Thyroid gland (tissue), 4 donors: ENCODE results near the gene DIP2B. TPM values are rescaled to one million over a fixed set of nuclear protein-coding genes. Genes with fewer than 3 reads are reported as not detected.

Source experiments
- DNase-seq, 2 donors: peaks; one replicate each; pipeline ENCODE4 v3.0.0-alpha.2; 2019
- H3K27ac ChIP-seq, 3 donors: fragments of 200-600 bp; sonication (generic); 1 replicate in 2 of 3; 2 replicates in 1 of 3; pipeline ENCODE4 v1.5.1; 2016 to 2019; ENCODE audit warnings: mild to moderate bottlenecking in 1 of 3, moderate library complexity in 1 of 3
- H3K27me3 ChIP-seq: fragments of 200-600 bp; sonication (generic); one replicate; pipeline ENCODE4 v1.5.1; 2019
- H3K36me3 ChIP-seq, 2 donors: fragments of 200-600 bp; sonication (generic); one replicate each; pipeline ENCODE4 v1.5.1; 2016 to 2019
- H3K4me1 ChIP-seq, 2 donors: fragments of 200-600 bp; sonication (generic); one replicate each; pipeline ENCODE4 v1.5.1; 2017 to 2019
- H3K4me3 ChIP-seq, 3 donors: fragments of 200-600 bp; sonication (generic); replicated peaks in 1 of 3; 1 replicate in 2 of 3; 2 replicates in 1 of 3; pipeline ENCODE4 v1.5.1; 2016; ENCODE audit warnings: mild to moderate bottlenecking in 1 of 3
- H3K9me3 ChIP-seq: fragments of 200-600 bp; sonication (generic); one replicate; pipeline ENCODE4 v1.5.1; 2017
- CTCF ChIP-seq, 6 experiments: fragments of 200-600 bp in 3 of 6; fragments of 450-650 bp in 3 of 6; sonication (generic) in 3 of 6; IDR thresholded peaks; one replicate each; pipeline ENCODE4 v1.5.1; 2016 to 2019; ENCODE audit warnings: antibody characterized with exemption in 6 of 6, mild to moderate bottlenecking in 2 of 6, inconsistent platforms in 1 of 6, moderate library complexity in 1 of 6
- POLR2A ChIP-seq, 2 donors: fragments of 450-650 bp; IDR thresholded peaks; one replicate each; pipeline ENCODE4 v1.6.1; 2017; ENCODE audit warnings: antibody characterized with exemption in 2 of 2, mild to moderate bottlenecking in 2 of 2, moderate library complexity in 1 of 2
- WGBS, 2 donors: methylation state at CpG; one replicate each; pipeline ENCODE4 v1.1.5; 2017; 5-methylcytosine and 5-hydroxymethylcytosine counted together
- intact Hi-C: fragments of 100-400 bp; cut with DNase I; formaldehyde crosslinking; loops from one replicate; pipeline ENCODE4 v1.15.1; 2023
- total RNA-seq, 4 donors: library from RNA; depleted of rRNA; stranded (reverse); fragments of >200 nt; gene quantifications; one replicate each; pipeline ENCODE4 v1.2.3, GENCODE V29; 2016

The DIP2B gene
- total RNA-seq, 4 donors from 2014 or later = 27.7 to 45.7 (median 32.4) TPM

GRCh38 chr12:50606675-50607375 is 102.0 kb downstream of the DIP2B start:
- TF ChIP-seq CTCF (IDR thresholded peaks at IDR 0.05) = no peak
- no peak for TF ChIP-seq POLR2A (IDR thresholded peaks at IDR 0.05)
- peaks cover 17 to 28% of the 10 kb centered on the region in 2 donors for H3K4me1 ChIP-seq
- no peak overlapping the region for H3K27ac ChIP-seq
- intact Hi-C loops = no loop called here
- H3K9me3 ChIP-seq = no peaks in the 10 kb centered on the region
- H3K27me3 ChIP-seq = no peaks in the 10 kb centered on the region
- no peak overlapping the region for H3K4me3 ChIP-seq
- no peaks in the 10 kb centered on the region for H3K36me3 ChIP-seq
- 63 to 74% methylated on average over 5 of the region's 5 CpGs for WGBS, 2 donors
- no peak for DNase-seq

GRCh38 chr12:50609292-50609874 is 104.6 kb downstream of the DIP2B start:
- Histone ChIP-seq H3K4me1 (peaks cover 7 to 18% of the 10 kb centered on the region in 2 donors), H3K9me3 (no peaks in the 10 kb centered on the region), H3K27me3 (no peaks in the 10 kb centered on the region), H3K36me3 (no peaks in the 10 kb centered on the region), H3K4me3 (no peak overlapping the region), H3K27ac (no peak overlapping the region)
- intact Hi-C loops = no loop called here
- no peak for DNase-seq
- 86 to 96% methylated on average over 3 of the region's 3 CpGs for WGBS, 2 donors
- TF ChIP-seq POLR2A (IDR thresholded peaks at IDR 0.05) (no peak), CTCF (IDR thresholded peaks at IDR 0.05) (no peak)

DNA sequence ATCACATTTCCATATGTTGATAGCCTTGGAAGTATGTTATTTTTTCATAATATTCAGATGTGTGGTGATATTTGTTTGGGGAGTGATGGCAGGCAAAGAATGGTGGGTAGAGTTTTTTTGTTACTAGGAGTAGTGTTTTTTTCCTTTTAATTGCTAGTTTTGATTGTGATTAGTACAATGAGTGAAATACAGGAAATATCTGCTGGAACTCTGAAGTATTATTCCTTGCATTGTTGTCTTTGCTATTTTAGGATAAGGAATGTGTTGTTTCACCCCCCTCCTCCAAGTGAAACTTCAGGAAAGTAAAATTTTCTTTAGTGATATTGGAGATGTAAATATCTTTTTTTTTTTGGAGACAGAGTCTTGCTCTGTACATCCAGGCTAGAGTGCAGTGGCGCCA is 105.4 kb downstream of the DIP2B start:
- TF ChIP-seq CTCF (IDR thresholded peaks at IDR 0.05) (no peak), POLR2A (IDR thresholded peaks at IDR 0.05) (no peak)
- H3K27me3 ChIP-seq = no peaks in the 10 kb centered on the region
- intact Hi-C loops = no loop called here
- no peak overlapping the region for H3K4me3 ChIP-seq
- H3K27ac ChIP-seq = no peak overlapping the region
- DNase-seq = no peak
- peaks cover 7 to 18% of the 10 kb centered on the region in 2 donors for H3K4me1 ChIP-seq
- WGBS, 2 donors = 90 to 91% methylated on average over 1 of the region's 1 CpG
- H3K36me3 ChIP-seq = no peaks in the 10 kb centered on the region
- no peaks in the 10 kb centered on the region for H3K9me3 ChIP-seq

DNA sequence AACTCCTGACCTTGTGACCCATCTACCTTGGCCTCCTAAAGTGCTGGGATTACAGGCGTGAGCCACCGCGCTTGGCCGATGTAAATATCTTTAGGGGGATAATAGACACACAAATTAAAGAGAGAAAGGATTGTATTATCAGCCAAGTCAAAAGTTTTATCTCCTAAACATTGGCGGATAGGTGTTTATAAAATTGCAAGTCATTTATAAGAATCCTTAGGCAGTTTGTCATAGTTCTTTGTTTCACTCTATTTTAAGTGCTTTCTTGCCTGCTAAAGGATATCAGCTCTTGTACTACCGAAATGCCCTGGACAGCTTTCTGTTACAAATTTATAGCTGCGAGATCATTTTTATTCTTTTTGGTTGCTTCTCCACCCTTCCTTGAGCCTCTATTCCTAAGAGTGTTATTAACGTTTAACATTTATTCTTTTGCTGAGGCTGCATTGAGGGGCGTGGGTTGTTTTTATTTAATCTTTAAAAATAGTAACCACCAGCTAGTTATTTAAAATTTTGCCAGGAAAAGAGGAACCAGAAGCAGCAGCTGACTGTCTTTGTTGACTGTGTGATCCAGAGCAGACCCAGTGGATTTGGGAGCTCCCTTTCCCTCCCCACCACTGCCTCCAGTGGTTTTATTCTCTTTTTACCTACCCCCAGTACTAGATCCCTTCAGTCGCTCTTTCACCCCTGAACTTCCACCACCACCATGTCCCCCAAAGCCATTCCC is 106.4 kb downstream of the DIP2B start:
- H3K4me3 ChIP-seq = no peak overlapping the region
- 77 to 83% methylated on average over 10 of the region's 10 CpGs for WGBS, 2 donors

More for the DNA sequence above, 106.4 kb downstream of the DIP2B start:
- no peaks in the 10 kb centered on the region for H3K36me3 ChIP-seq
- no peaks in the 10 kb centered on the region for H3K27me3 ChIP-seq
- no peak for TF ChIP-seq POLR2A (IDR thresholded peaks at IDR 0.05)
- TF ChIP-seq CTCF (IDR thresholded peaks at IDR 0.05) = no peak
- H3K9me3 ChIP-seq = no peaks in the 10 kb centered on the region
- no peak overlapping the region for H3K27ac ChIP-seq
- DNase-seq = no peak
- H3K4me1 ChIP-seq = peaks cover 7 to 18% of the 10 kb centered on the region in 2 donors
- intact Hi-C loops = no loop called here
